Astrocyte of the hippocampus (primary cell): ENCODE data around the gene ZNF600.
"Not testable (repeated sequence)": the region's sequence is repeated elsewhere in the genome, so short reads cannot be mapped to it uniquely, and the experiment has no call there.

ENCODE experiments used
- DNase-seq: peaks from one replicate; pipeline ENCODE4 v3.0.0; 2011; ENCODE audit warnings: low read depth, low spot score

ZNF600 gene

DNA sequence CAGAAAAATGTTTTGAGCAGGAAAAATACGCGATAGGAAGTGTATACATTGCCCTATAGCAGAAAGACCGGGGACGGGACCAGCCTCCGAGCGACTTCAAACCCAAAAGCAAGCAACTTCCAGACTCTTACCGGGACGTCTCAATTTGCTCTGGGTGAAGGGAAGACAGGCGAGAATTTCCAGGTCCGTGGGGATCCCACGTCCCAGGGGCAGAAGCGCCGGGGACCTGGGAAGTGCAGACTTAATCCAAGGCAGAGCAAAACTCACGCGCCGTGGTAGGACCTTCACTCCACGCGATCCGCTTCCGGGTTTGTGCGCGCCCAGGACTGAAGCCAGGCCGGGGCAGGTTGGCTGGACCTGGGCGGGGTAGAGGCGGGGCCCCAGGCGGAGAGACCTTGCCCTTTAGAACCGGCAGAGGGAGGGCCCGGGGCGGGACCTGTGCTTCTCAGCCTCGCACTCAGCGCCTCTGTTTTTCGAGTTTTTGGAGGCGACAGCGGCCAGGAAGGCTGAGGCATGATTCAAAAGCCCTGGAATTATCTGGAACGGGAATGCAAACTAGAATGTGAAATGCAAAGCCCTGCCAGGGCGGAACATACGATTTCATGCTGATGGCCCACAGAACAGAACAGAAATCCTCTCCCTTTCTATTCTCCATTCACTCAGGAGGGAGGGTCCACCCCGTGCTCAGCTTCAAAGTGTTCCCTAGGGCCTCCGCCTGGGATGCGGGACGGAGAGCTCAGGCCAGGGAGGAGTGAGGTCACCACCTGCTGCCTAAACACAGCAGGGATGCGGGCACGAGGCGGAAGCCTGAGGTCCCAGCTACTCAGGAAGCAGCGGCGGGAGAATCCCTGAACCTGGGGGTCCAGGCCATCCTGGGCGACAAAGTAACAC is at the start of gene ZNF600:
Gene ZNF600, minus strand, starts transcription at position 328 of the 891 bp plus-strand sequence. CDS start 7,903 bp downstream, outside the sequence.
- peak; percentile 83 for DNase-seq

DNA sequence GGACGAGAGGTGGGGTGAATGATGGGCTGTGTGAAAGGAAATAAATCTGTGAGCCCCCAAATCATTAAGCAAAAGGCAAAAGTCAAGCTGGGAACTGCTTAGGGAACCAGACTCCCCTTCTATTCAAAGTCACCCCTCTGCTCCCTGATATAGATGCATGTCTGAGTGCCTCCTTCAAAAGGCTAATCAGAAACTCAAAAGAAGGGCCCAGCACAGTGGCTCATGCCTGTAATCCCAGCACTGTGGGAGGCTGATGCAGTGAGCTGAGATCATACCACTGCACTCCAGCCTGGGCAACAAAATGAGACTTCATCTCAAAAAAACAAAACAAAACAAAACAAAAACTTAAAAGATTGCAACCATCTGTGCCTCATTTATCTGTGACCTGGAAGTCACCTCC is 47.7 kb upstream of the ZNF600 start:
- DNase-seq: not testable (repeated sequence)

DNA sequence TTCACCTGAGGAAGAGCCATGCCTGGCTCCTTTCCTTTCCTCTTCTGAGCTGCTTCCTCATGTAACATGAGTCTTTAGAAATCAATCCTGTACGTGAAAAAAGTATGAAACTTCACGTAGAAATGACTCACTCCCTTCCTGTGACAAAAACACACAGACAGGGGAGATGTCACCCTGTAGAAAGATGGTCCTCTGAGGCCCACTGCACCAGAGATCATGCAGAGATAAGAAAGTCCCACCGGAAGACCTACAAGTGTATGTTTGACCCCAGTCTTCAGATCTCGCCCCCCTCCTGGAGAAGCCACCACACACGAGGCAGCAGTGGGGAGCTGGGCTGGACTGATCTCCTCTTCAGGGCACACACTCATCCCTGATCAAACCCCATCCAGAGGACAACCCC is 47.0 kb upstream of the ZNF600 start:
- not testable (repeated sequence) for DNase-seq

DNA sequence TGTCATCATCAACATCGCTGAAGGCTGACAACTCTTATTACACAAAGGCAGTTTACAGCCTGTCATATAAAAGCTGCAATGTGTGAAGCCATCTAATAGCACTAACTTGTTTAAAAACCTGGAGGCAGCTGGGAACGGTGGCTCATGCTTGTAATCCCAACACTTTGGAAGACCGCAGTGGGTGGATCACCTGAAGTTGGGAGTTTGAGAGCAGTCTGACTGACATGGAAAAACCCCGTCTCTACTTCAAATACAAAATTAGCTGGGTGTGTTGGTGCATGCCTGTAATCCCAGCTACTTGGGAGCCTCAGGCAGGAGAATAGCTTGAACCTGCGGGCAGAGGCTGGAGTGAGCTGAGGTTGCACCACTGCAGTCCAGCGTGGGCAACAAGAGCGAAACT is 43.3 kb upstream of the ZNF600 start:
- DNase-seq: not testable (repeated sequence)

DNA sequence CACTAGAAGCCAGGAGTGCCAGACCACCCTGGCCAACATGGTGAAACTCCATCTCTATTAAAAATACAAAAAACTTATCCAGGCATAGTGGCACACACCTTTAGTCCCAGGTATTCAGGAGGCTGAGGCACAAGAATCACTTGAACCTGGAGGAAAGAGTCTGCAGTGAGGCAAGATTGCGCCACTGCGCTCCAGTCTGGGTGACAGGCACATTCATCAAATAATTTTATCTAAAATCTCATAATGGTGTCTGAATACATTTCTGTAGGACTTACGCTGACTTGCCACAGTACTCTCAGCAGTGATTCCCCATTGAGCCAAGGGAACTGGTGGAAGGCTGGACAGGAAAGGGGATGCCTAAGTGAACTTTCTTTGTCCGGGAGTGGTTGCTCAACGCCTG is 39.2 kb upstream of the ZNF600 start:
- no peak for DNase-seq

DNA sequence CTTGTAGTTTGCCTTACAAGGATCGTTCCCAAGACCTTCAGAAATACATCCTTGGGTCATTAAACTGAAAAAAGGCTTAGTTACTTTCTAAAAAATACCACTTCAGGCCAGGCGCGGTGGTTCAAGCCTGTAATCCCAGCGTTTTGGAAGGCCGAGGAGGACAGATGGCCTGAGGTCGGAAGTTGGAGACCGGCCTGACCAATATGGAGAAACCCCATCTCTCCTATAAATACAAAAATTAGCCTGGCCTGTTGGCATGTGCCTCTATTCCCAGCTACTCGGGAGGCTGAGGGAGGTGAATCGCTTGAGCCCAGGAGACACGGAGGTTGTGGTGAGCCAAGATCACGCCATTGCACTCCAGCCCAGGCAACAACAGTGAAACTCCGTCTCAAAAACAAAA is 37.1 kb upstream of the ZNF600 start:
- DNase-seq: no peak

DNA sequence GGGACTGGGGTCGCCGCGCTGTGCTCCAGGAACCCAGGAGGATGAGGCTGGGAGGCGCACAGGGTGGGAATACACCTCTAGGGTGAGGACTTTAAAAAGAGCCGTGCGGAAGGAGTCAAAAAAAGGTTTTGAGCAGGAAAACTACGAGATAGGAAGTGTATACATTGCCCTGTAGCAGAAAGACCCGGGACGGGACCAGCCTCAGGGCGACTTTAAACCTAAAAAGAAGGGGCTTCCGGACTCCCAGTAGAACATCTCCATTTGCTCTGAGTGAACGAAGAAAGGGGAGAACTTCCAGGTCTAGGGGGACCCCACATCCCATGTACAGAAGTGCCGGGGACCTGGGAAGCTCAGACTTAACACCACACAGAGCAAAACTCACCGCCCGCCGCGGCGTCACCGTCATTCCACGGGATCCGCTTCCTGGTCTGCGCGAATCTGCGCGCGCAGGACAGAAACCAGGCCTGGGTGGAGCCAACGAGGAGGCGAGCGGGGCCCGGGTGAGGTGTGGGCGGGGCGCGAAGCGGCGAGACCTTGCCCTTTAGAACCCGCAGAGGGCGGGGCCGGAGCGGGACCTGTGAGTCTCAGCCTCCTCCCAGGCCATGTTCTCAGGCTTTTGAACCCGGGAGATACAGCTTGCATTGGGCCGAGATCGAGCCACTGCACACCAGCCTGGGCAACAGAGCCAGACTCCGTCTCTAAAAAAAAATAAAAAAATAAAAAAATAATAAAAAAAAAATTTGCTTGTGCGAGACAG is 34.8 kb upstream of the ZNF600 start, which contains the start of gene ZNF28:
Gene ZNF28, minus strand, starts transcription at position 430 of the 757 bp plus-strand sequence. CDS start 3,675 bp downstream, outside the sequence.
- peak; percentile 61 for DNase-seq

DNA sequence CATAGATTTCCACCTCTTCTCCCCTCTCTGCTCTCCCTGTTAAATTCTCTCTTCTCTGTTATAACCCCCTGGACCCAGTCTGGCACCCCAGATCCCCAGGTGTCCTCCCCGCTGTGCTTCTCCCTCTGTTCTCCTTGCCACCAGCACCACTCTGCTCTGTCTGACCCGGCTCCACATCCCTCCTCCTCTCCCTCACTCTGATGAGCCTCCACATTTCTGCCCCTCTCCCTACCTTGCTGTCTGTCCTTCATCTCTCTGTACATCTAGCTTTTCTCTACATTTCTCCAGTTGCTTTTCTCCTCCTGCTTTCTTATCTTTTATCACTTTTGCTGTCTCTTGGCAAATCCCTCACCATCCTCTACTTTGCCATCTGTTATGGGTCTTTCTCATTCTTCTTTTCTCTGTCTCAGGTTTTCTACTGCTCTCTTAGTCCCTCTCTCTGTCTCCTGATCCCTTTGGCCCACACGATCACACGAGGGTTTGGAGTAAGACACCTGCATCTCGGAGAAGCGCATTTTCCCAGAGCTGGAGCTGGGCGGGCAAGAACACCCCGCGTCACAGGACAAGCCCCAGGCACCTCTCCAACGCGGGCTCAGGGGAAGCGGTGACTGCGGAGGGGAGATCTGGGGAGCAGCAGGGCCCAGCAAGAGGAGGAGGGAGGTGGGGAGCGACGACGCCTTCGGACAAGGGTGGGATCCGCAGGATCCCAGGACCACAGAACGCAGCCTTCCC is 34.0 kb upstream of the ZNF600 start:
- peak; percentile 31 for DNase-seq

DNA sequence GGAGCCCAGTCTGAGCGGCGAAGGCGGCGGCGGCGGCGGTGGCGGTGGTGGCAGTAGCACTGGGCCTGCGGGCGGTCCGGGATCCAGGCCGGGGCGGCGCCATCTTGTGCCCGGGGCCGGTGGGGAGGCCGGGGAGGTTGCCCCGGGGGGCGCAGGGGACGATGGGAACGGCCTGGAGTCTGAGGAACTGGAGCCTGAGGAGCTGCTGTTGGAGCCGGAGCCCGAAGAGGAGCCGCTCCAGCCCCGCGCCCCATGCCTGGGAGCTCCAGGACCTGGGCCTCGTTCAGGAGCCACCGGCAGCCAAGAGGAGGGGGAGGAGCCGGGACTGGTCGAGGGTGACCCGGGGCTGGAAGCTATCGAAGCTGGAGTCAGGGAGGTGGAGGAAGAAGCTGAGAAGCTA is 23.2 kb upstream of the ZNF600 start:
- no peak for DNase-seq

DNA sequence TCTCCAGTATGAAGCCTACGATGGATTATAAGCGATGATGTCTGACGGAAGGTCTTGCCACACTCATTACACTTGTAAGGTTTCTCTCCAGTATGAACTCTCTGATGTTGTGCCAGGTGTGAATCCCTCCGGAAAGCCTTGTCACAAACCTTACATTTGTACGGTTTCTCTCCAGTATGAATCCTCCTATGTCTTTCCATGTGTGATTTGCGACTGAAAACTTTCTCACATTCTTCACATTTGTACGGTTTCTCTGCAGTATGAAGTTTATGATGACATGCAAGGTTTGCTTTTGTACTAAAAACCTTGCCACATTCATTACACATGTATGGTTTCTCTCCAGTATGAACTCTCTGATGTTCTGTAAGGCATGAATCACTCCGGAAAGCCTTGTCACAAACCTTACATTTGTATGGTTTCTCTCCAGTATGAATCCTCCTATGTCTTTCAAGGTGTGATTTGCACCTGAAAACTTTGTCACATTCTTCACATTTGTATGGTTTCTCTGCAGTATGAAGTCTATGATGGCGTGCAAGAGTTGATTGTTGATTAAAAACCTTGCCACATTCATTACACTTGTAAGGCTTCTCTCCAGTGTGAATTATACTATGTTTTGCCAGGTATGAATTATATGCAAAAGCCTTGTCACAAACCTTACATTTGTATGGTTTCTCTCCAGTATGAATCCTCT is 13.5 kb upstream of the ZNF600 start:
- not testable (repeated sequence) for DNase-seq

DNA sequence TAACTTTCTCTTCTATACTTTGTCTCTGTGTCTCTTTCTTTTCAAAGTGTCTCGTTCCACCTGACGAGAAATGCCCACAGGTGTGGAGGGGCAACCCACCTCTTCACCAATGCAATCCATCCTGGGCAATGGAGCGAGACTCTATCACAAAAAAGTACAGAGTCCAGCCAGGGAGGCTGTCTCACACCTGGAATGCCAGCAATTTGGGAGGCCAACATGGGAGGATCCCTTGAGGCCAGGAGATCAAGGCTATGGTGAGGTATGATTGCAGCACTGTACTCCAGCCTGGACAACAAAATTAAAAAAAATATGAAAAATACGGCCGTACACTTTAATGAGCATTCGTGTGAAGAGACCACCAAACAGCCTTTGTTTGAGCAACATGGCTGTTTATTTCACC is 2.8 kb upstream of the ZNF600 start:
- no peak for DNase-seq

DNA sequence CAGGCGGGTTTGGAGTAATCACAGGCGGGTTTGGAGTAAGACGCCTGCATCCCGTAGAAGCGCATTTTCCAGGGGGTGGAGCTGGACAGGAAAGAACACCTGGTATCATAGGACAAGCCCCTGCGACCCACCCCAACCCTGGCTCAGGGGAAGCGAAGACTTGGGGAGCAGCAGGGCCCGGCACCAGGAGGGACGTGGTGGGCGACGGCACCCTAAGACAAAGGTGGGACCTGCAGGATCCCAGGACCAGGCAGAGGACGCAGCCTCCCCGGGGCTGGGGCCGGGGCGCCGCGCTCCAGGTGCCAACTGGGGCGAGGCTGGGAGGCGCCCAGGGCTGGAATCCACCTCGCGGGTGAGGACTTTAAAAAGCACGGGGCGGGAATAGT is 520 bp downstream of the ZNF600 start:
- DNase-seq: no peak

DNA sequence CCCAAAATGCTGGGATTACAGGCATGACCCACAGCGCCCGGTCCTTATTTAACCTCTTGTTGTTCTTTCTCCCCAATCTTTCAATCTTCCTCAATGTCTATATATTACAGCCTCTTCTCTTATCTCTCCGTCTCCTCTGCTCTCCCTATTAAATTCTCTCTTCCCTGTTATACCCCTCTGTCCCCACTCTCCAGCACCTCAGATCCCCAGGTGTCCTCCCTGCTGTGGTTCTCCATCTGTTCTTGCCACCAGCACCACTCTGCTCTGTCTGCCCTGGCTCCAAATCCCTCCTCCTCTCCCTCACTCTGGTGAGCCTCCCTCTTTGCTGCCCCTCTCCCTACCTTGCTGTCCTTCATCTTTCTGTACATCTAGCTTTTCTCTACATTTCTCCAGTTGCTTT is 1.1 kb downstream of the ZNF600 start:
- no peak for DNase-seq

DNA sequence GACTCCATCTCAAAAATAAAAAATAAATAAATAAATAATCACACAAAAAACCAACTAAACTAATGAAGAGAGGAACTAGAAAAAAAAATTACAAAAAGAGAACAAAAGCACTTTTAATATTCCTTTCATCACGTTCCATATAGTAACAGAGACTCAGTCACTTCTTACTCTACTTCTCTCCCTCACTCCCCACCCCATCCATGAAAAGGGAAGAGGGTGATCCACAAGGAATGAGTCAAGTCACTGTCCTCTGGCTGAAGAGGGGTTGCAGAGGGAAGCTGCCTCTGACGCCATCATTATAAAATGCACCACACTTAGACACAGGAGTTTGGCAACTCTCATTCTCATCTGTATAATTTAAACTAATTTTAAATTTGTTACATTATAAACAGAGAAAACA is 3.7 kb downstream of the ZNF600 start:
- DNase-seq: not testable (repeated sequence)

DNA sequence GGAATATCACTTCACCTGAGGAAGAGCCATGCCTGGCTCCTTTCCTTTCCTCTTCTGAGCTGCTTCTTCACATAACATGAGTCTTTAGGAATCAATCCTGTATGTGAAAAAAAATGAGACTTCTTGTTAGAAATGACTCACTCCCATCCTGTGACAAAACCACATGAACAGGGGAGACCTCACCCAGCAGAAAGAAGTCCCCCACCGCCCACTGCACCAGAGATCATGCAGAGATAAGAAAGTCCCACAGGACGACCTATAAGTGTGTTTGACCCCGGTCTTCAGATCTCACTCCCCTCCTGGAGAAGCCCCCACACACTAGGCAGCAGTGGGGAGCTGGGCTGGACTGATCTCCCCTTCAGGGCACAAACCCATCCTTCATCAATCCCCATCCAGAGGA is 7.8 kb downstream of the ZNF600 start:
- peak; percentile 3 for DNase-seq

DNA sequence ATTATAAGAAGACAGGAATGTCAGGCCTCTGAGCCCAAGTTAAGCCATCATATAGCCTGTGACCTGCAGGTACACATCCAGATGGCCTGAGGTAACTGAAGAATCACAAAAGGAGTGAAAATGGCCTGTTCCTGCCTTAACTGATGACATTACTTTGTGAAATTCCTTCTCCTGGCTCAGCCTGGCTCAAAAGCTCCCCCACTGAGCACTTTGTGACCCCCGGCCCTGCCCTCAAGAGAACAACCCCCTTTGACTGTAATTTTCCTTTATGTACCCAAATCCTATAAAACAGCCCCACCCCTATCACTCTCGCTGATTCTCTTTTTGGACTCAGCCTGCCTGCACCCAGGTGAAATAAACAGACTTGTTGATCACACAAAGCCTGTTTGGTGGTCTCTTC is 30.1 kb downstream of the ZNF600 start:
- not testable (repeated sequence) for DNase-seq

DNA sequence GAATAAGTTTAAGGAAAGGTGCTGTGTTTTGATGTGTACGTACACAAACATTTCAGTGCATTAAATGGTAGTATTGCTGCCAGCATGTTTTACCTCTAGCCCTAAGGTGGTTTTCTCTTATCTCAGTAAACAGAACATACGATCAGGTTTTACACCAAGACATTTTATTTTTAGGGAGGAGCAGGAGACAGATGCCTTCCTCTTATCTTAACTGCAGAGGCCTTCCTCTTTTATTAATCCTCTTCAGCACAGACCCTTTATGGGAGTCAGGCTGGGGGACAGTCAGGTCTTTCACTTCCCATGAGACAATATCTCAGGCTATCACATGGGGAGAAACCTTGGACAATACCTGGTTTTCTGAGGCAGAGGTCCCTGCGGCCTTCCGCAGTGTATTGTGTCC is 36.8 kb downstream of the ZNF600 start:
- no peak for DNase-seq

DNA sequence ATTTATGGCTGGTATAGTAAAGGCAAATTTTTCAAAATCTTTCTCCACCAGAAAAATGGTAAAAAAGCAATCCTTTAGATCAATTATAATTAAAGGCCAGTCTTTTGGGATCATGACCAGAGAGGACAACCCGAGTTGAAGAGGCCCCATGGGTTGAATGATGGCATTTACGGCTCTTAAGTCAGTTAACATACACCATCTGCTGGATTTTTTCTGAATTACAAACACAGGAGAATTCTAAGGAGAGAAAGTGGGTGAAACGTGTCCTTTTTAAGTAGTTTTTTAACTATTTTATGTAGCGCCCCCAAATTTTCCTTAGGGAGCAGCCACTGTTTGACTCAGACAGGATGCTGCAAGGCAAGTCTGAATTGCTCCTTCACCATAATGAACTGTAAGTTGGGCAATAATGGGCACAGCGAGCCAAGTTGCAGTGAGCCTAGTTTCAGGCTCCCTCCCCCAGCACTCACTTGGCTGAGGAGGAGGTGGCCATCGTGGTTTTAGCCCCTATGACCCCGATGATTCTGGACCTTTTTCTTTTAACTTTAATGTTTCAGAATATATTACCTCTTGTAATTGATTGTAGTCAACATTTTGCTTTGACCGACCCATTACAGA is 38.1 kb downstream of the ZNF600 start:
- peak; percentile 30 for DNase-seq

DNA sequence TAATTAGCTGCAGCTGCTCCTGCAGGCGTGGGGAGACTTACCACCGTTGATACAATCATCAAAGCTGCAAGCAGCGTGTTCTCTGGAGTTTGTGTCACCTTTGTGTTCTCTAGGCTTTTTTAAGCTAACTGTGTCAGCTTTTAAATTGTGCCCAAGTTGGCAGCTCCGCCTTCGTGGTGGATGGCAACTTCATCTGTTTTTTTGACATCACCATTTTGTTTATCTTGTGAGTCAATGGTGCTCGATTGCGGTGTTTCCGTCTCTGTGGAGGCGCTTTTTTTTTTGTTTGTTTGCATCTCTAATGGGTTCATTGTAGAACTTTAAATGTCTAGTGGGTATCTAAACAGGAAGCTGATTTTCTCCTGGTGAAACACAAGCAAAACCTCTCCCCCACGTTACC is 40.7 kb downstream of the ZNF600 start:
- peak; percentile 17 for DNase-seq

DNA sequence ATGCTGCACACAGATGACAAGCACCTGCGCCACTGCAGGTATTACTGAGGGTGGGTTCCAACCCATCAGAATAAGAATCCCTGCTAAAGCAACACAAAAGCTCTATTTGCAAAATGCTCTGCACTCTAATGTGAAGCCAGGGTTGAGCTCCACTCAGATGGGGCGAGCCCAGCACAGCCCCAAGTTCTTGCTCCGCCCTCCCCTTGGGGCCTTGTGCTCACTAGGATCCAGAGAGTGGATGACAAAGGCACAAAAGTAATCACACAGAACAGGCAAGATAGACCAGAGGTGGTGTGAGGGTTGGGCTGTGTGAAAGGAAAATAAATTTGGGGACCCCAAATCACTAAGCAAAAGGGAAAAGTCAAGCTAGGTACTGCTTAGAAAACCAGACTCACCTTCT is 43.5 kb downstream of the ZNF600 start:
- DNase-seq: no peak

DNA sequence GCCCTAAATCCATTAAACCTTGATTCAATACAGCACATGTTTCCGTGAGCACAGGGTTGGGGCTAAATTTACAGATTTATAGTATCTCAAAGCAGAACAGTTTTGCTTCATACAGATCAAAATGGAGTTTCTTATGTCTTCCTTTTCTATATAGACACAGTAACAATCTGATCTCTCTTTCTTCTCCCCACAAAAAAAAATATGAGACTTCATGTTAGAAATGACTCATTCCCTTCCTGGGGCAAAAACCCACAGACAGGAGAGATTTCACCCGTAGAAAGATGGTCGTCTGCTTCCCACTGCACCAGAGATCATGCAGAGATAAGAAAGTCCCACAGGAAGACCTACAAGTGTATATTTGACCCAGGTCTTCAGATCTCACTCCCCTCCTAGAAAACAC is 44.1 kb downstream of the ZNF600 start:
- no peak for DNase-seq
